ENCODE data around the gene P2RX1.

DNA sequence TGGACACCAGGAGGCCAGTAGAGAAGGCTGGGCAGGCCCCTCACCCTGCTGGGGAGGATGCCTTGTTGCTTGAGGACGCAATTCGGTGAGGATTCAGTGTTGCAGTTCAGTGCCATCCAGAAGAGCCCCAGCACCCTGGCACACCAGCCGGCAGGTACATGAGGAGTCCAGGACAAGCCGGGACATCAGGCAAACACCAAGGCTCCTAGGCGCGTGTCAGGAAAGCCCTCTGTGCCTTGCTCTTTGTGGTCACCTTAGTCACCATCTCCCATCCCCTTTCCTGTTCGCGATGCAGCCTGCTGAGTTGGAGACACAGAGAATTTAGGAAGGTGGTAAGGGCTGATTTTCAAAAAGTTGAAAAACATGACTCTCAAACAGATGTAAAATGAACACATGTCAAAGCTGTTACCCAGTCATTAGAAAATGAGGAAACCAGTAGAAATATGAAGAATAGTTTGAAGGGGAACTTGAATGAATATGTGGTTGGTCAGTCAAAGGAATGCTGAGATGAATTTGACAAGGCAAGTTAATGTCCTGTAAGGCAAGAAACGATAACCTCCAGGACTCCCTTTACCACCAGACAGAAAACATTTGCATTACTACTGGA lies 67.9 kb downstream of the P2RX1 start:
- TF ChIP-seq, protein P1, sequence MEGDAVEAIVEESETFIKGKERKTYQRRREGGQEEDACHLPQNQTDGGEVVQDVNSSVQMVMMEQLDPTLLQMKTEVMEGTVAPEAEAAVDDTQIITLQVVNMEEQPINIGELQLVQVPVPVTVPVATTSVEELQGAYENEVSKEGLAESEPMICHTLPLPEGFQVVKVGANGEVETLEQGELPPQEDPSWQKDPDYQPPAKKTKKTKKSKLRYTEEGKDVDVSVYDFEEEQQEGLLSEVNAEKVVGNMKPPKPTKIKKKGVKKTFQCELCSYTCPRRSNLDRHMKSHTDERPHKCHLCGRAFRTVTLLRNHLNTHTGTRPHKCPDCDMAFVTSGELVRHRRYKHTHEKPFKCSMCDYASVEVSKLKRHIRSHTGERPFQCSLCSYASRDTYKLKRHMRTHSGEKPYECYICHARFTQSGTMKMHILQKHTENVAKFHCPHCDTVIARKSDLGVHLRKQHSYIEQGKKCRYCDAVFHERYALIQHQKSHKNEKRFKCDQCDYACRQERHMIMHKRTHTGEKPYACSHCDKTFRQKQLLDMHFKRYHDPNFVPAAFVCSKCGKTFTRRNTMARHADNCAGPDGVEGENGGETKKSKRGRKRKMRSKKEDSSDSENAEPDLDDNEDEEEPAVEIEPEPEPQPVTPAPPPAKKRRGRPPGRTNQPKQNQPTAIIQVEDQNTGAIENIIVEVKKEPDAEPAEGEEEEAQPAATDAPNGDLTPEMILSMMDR (conservative IDR thresholded peaks at IDR 0.05) = no peak
- no peak for TF ChIP-seq EZH2 (IDR thresholded peaks at IDR 0.05; ENCODE audit: low read depth)

Measured in PC-9 (cell line).